ENCODE results near the gene PRR7. TPM values are rescaled to one million over a fixed set of nuclear protein-coding genes. Genes with fewer than 3 reads are reported as not detected.
A peak's percentile ranks its signal among the peaks of the same experiment; 100 is the strongest.

PRR7 gene
- total and polyA plus RNA-seq, 2 experiments from 2014 or later = 4.8 to 11.7 TPM

DNA sequence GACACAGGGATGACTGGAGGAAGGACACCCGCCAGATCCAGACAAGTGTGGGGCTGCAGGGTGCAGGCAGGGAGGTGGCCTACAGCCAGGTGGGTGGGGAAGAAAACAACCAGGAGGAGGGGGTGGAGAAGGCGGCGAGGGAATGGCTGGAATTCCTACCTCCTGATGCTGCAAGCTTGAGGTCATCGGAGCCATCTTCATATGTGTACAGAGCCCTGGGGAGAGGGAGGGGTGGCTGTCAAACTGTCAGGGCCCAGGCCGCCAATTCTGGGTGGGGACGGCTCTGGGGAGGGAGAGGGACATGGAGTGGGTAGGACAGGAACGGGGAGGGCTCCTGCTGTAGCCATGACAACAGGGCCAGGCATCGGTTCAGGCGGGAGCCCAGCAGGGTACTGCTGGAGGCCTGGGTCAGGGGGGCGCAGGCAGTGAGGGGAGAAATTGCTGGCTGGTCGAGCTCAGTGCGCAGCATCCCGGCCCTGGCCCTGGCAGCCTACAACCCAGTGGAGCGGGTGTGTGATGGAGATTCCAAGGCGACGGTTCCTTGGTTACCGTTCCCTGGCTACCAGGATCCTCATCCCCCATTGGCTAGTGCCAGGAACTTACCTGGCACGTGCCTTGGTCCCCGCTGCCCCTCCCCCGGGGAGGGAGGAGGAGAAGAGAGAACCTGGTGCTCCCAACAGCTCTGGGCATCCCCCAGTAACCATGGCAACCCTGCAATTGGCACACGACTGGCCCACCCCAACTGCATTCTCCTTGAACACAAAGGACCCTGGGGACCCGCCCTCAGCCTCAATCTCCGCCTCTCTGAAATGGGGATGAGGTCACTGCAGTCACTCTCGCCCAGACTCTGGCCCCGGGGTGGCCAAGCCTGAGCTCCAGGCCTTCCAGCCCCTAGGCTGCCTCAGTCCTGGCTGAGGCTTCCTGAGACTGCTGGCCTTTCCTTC is 22.3 kb downstream of the PRR7 start:
- H3K27ac ChIP-seq = no peak overlapping the region
- H3K4me3 ChIP-seq = no peak overlapping the region
- peaks cover 49% of the 10 kb centered on the region for H3K79me2 ChIP-seq
- no peak overlapping the region for H3K4me2 ChIP-seq
- peaks cover 17% of the 10 kb centered on the region for H3K4me1 ChIP-seq (ENCODE audit: insufficient read depth)
- TF ChIP-seq EZH2phosphoT487 (IDR thresholded peaks at IDR 0.05; ENCODE audit: low read depth, severe bottlenecking, unreplicated experiment) = no peak
- TF ChIP-seq, protein P1, sequence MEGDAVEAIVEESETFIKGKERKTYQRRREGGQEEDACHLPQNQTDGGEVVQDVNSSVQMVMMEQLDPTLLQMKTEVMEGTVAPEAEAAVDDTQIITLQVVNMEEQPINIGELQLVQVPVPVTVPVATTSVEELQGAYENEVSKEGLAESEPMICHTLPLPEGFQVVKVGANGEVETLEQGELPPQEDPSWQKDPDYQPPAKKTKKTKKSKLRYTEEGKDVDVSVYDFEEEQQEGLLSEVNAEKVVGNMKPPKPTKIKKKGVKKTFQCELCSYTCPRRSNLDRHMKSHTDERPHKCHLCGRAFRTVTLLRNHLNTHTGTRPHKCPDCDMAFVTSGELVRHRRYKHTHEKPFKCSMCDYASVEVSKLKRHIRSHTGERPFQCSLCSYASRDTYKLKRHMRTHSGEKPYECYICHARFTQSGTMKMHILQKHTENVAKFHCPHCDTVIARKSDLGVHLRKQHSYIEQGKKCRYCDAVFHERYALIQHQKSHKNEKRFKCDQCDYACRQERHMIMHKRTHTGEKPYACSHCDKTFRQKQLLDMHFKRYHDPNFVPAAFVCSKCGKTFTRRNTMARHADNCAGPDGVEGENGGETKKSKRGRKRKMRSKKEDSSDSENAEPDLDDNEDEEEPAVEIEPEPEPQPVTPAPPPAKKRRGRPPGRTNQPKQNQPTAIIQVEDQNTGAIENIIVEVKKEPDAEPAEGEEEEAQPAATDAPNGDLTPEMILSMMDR (IDR thresholded peaks at IDR 0.05; ENCODE audit: poor library complexity) = no peak
- WGBS (ENCODE audit: low lambda C conversion rate, missing lambda C conversion rate) = 76% methylated on average over 24 of the region's 25 CpGs
- H3K27me3 ChIP-seq = no peaks in the 10 kb centered on the region
- no peak overlapping the region for H2AFZ ChIP-seq
- peaks cover 47% of the 10 kb centered on the region for H4K20me1 ChIP-seq (ENCODE audit: insufficient read depth, poor library complexity, severe bottlenecking)
- no peaks in the 10 kb centered on the region for H3K9me3 ChIP-seq (ENCODE audit: low read depth)
- peaks cover 5% of the 10 kb centered on the region for H3K36me3 ChIP-seq (replicated peaks; ENCODE audit: insufficient read depth, low read depth)
- DNase-seq (ENCODE audit: low spot score) = peak; percentile 40
- H3K9me2 ChIP-seq (replicated peaks; ENCODE audit: insufficient read depth) = no peaks in the 10 kb centered on the region

DNA sequence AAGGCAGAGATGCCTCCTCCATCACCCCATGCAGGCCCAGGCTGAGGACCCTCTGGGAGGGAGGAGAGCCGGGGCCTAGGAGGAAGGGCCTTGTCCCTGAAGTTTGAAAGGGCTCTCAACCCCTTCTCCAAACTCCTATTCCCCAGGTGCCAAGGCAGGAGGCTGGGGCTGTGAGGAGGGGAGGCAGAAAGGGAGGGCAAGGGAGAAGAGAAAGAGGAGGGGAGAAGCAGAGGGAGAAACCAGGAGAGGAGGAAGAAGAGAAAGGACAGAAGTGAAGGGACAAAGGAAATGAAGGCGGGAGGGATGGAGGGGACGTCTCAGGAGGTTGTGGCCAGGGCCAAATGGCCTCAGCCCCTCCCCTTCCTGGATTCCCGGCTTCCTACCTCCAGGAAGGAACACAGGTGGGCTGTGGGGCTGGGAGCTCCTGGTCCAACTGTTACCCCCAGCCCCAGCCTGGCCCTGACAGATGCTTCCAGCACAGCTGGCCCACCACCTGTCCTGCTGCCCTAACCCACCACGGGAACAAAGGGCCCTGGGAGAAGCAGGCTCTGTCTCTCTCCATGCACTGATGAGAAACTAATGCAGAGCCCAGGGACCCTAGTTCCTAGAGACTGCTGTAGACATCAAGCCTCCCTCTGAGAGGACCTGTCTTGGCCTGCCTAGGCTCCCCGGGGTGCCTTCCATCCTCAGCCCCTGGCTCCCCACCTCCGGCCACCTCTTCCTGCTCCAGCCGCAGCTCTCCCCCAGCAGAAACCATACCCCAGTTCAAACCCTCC is 23.3 kb downstream of the PRR7 start:
- Histone ChIP-seq H3K79me2 (peaks cover 49% of the 10 kb centered on the region), H3K4me1 (ENCODE audit: insufficient read depth) (peaks cover 17% of the 10 kb centered on the region), H3K36me3 (replicated peaks; ENCODE audit: insufficient read depth, low read depth) (peaks cover 5% of the 10 kb centered on the region), H3K27ac (no peak overlapping the region), H3K4me2 (peak overlapping the region; percentile 96), H3K4me3 (no peak overlapping the region), H3K9me2 (replicated peaks; ENCODE audit: insufficient read depth) (no peaks in the 10 kb centered on the region), H3K27me3 (no peaks in the 10 kb centered on the region), H3K9me3 (ENCODE audit: low read depth) (no peaks in the 10 kb centered on the region), H2AFZ (no peak overlapping the region), H4K20me1 (ENCODE audit: insufficient read depth, poor library complexity, severe bottlenecking) (peaks cover 47% of the 10 kb centered on the region)
- 77% methylated on average over 7 of the region's 8 CpGs for WGBS (ENCODE audit: low lambda C conversion rate, missing lambda C conversion rate)
- TF ChIP-seq EZH2 (IDR thresholded peaks at IDR 0.05; ENCODE audit: borderline replicate concordance) = no peak
- TF ChIP-seq EZH2phosphoT487 (IDR thresholded peaks at IDR 0.05; ENCODE audit: low read depth, severe bottlenecking, unreplicated experiment) = no peak
- TF ChIP-seq, protein P1 (IDR thresholded peaks at IDR 0.05; ENCODE audit: poor library complexity) = no peak
- DNase-seq (ENCODE audit: low spot score) = no peak

DNA sequence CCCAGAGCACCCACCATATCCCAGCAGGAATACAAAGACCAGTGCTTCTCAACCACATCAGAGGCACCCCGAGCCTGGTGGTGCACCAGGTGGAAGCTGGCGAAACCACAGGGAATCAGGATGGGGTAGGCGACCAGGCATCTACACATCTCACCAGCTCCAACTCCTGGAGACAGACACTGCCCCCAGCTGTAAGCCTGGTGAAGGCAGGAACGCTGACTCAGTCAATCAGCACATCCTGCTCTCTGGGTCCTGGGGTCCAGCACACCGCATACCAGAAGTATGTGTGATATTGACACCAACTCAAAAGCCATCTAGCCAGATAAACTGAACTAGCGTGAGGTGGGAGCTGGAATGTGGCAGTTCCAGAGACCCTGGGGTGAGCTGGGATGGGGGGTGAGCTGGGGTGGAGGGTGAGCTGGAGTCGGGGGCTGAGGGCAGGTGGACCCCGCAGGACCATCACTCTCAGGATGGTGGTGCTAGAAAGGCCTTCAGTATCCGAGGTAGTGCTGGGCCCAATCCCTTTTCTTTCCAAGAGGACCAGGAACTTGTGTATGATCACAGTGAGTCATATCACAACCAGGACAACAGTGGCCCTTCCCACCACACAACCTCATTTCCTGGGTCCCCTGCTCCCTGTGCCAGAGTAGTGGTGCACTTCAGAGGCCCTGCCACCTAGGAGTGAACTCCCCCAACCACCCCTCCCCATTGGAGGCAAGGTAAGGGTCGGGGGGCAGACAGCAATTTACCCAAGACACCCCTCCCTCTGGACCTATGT is 24.3 kb downstream of the PRR7 start:
- TF ChIP-seq, protein P1 (IDR thresholded peaks at IDR 0.05; ENCODE audit: poor library complexity) = no peak
- TF ChIP-seq EZH2 (IDR thresholded peaks at IDR 0.05; ENCODE audit: borderline replicate concordance) (no peak), EZH2phosphoT487 (IDR thresholded peaks at IDR 0.05; ENCODE audit: low read depth, severe bottlenecking, unreplicated experiment) (no peak)
- Histone ChIP-seq H3K79me2 (peaks cover 49% of the 10 kb centered on the region), H3K36me3 (replicated peaks; ENCODE audit: insufficient read depth, low read depth) (no peaks in the 10 kb centered on the region), H3K9me3 (ENCODE audit: low read depth) (no peaks in the 10 kb centered on the region), H3K27me3 (no peaks in the 10 kb centered on the region), H3K9me2 (replicated peaks; ENCODE audit: insufficient read depth) (no peaks in the 10 kb centered on the region), H3K27ac (no peak overlapping the region), H3K4me1 (ENCODE audit: insufficient read depth) (peaks cover 17% of the 10 kb centered on the region), H3K4me2 (peak overlapping the region; percentile 96), H3K4me3 (no peak overlapping the region), H4K20me1 (ENCODE audit: insufficient read depth, poor library complexity, severe bottlenecking) (peaks cover 47% of the 10 kb centered on the region), H2AFZ (no peak overlapping the region)
- no peak for DNase-seq (ENCODE audit: low spot score)
- WGBS (ENCODE audit: low lambda C conversion rate, missing lambda C conversion rate) = 82% methylated on average over 9 of the region's 10 CpGs

All from hepatocyte (in vitro differentiated cells).